GM18870 (cell line): ENCODE data around the gene SLC12A5.

Source experiments
- ATAC-seq: cut with Tn5 transposase; IDR thresholded peaks from one replicate; pipeline ENCODE4 v1.9.1; 2021; ENCODE audit warnings: moderate library complexity; ENCODE audit not compliant: unreplicated experiment

The SLC12A5 gene

DNA sequence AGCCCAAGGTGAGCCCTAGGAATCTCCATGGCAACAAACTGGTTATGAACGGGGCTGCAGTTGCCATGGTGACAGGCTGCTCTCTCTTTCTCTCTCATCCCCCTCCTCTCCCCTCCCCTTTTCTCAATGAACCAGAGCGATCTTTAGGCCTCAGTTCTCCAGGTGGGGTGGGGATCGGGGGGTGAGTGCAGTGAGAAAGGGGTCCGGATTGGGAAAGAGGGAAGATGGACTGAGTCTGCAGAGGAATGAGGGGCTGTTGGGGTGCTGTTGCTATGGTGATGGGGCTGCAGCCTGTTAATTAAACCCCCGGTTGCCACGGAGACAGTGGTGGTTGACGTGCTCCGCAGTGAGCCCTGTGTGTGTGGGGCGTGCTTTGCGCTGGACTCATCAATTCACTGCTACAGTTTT lies 3.6 kb upstream of the SLC12A5 start:
- ATAC-seq: no peak

- no peak for ATAC-seq
Measured at GRCh38 chr20:46027245-46027853, 1.7 kb upstream of the SLC12A5 start.

- no peak for ATAC-seq
Measured at GRCh38 chr20:46028110-46028509, 905 bp upstream of the SLC12A5 start.

- no peak for ATAC-seq
Measured at GRCh38 chr20:46030284-46031013, 1.4 kb downstream of the SLC12A5 start.

DNA sequence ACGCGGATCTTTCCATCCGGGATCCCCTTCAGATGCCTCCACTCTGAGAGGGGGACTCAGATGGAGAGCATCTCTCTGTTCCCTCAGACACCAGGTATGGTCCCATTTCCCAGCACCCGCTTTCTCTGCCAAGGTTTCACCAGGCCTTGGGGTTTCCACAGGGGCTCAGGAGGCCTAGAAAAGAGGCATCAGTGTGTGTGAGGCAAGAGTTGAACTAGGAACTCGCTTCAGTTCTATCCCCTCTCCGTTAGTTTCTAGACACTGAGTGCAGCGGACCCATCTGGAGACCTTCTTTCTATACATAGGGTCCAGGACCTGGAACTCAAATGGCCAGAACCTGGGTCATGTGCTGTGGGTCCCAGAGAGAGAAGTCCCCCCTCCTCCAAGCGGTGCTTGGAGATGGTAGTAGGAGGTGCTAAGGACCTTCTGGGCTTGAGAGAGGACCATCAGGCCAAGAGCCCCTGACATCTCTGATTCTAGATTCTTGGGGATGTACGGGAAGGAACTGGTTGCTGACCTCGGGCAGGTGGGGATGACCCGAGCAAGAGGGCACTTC lies 2.1 kb downstream of the SLC12A5 start:
- no peak for ATAC-seq

DNA sequence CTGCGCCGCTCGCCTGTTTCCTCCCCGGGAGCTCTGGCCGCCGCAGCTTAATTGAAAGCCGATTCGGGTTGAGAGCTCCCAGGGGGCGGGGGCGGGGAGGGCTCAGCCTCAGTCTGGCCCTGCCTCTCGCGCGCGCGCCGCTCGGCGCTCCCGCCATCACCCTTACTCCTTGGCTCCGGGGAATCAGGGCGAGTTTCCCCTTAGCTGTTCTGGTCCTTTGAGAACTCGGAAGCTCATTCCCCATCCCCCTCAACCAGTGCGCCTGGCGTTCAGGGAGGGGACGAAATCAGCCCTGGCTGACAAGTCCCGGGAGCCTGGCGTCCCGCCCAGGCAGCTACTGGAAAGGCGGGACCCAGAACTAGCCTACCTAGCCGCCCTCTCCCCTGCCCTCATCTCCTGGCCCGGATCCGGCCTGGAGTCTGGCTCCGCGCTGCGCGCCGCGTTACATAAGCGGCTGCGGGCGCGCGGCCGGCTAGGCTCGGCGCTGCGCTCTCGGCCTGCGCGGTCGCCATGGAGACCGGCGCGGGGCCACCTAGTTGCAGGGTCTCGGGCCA lies 2.8 kb downstream of the SLC12A5 start:
- ATAC-seq: no peak

- no peak for ATAC-seq
Measured at GRCh38 chr20:46034039-46034438, 5.0 kb downstream of the SLC12A5 start.

- no peak for ATAC-seq
Measured at GRCh38 chr20:46035253-46035652, 6.2 kb downstream of the SLC12A5 start.

DNA sequence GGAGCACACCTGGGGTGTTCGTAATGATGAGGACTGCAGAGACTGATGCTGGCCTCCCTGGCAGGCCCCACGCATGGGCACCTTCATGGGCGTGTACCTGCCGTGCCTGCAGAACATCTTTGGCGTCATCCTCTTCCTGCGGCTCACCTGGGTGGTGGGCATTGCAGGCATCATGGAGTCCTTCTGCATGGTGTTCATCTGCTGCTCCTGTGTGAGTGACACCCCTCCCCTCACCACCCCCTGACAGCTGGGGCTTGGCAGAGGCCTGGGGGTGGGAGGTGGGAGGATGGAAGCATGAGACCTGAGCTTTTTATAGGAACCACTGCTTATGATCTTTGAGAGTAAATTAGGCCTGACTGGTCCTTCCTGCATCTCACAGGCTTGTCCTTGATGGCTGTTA lies 6.7 kb downstream of the SLC12A5 start:
- no peak for ATAC-seq

GRCh38 chr20:46036370-46036769 lies 7.4 kb downstream of the SLC12A5 start:
- ATAC-seq: no peak

GRCh38 chr20:46037036-46037435 lies 8.0 kb downstream of the SLC12A5 start:
- ATAC-seq: no peak

DNA sequence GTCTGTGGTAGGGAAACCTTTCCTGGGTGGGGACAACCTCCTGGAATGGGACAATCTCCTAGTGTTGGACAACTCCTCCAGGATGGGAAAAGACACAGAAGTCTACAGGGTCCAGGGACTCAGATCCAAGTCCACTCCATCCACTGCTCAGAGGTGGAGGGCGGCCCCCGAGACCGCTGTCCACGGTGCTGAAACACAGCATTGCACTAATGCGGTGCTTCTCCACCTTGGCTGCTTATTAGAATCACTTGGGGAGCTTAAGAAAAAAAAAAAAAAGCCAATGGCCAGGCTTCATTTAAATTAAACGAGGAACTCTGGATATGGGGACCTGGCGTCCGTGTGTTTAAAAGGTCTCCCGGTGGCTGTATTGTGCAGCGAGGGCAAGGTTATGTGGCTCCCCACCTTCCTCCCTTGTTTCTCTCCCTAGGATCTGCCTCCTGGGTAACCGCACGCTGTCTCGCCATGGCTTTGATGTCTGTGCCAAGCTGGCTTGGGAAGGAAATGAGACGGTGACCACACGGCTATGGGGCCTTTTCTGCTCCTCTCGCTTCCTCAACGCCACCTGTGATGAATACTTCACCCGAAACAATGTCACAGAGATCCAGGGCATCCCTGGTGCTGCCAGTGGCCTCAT lies 12.0 kb downstream of the SLC12A5 start:
- ATAC-seq: no peak

- ATAC-seq: no peak
Measured at GRCh38 chr20:46043556-46043955, 14.5 kb downstream of the SLC12A5 start.

GRCh38 chr20:46044896-46045295 lies 15.9 kb downstream of the SLC12A5 start:
- no peak for ATAC-seq

- no peak for ATAC-seq
Measured at GRCh38 chr20:46046588-46047310, 17.7 kb downstream of the SLC12A5 start.

GRCh38 chr20:46047821-46048220 lies 18.8 kb downstream of the SLC12A5 start:
- ATAC-seq: no peak

DNA sequence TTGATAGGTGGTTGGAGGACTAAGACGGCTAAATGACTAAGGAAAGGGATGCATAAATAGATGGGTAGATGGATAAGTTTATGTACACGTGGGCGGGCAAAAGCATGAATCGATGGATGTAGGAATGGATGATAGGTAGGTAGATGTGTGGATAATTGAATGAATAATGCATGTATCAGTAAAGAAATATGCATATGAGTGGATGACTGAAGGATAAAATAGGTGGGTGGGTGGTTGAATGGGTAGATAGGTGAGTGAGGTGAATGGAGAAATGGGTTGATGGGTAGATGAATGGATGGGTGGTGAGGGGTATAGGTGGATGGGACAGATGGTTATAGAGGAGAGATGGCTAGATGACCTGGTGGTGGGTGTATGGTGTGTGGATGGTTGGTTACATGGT lies 20.2 kb downstream of the SLC12A5 start:
- ATAC-seq: no peak

DNA sequence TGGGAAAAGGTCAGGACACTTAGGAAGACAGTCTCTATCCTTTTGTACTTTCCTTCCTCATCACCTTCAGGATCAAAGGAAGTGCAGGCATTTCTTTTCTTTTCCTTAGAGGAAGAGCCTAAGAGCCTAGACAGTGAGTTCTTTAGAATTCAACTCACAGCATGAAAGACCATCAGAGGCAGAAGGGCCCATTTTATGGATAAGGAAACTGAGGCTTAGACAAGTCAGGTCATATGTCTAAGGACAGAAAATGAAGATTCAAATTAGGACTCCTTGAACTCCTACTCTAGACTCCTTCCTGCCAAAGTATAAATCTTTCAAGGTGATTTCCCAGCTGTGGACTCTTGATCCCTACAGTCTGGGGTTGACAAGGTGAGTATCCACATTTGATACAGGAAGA lies 20.8 kb downstream of the SLC12A5 start:
- no peak for ATAC-seq

DNA sequence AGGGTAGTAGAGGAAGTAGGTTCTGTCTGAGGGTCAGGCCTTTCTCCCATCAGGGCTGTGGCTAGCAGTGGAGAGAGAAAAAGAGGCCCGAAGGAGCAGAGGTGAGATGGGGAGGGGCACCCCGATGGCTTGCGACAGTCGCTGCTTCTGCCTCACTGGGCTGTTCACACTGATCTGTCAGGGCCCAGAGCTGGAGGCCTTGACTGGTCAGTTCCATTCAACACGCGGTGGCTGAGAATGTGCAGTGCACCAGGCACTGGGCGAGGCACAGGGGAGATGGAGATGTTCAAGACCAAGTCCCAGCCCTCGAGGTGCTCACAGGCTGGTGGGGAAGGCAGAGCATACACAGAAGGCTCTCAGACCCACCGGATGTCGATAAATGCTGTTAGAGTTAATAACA lies 21.4 kb downstream of the SLC12A5 start:
- no peak for ATAC-seq

DNA sequence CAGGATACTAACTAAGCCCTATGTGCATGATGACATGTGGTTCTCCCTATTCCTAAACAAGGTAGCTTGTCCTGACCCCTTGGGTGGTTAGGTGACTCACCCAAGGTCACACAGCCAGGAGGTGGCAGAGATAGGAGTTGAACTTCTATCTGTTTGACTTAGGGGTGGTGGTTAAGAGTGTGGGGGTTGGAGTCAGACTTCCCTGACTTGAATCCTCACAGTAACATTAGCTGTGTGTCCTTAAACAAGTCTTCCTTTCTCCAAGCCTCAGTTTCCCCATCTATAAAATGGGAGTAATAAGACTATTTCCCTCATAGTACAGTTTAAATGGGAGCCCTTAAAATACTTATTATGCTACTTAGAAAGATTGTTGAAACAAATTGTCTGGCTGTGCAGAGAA lies 21.9 kb downstream of the SLC12A5 start:
- no peak for ATAC-seq
